GM12878 (cell line): ENCODE data around the gene MUC5AC. TPM values are rescaled to one million over a fixed set of nuclear protein-coding genes. Genes with fewer than 3 reads are reported as not detected.

Experiments used
- ATAC-seq: fragments of 200-7000 bp; cut with Tn5 transposase; 3 replicates; pipeline ENCODE4 v1.9.1; 2020; ENCODE audit warnings: mild to moderate bottlenecking, moderate library complexity
- BruUV-seq: library from RNA; stranded (reverse); fragments of 400-500 nt; replicated peaks from 2 replicates; lab custom pipeline; 2021; lab: Mats Ljungman, UMichigan
- CTCF ChIA-PET: fragments of 300-600 bp; sonication (Branson Sonifier 250); formaldehyde crosslinking; extraction: SDS; loops from one replicate; lab custom pipeline; 2021; ENCODE audit warnings: inconsistent platforms; lab: Yijun Ruan, JAX
- POLR2A ChIA-PET: fragments of 350-600 bp; formaldehyde crosslinking; extraction: SDS; loops from one replicate; lab custom pipeline; 2021; ENCODE audit warnings: inconsistent platforms; lab: Charles Lee
- RAD21 ChIA-PET: fragments of 300-600 bp; sonication (Branson Sonifier 250); formaldehyde crosslinking; loops from one replicate; lab custom pipeline; 2023; ENCODE audit warnings: antibody characterized with exemption; ENCODE audit not compliant: unreplicated experiment; lab: Charles Lee
- SMC1A ChIA-PET: fragments of 300-600 bp; sonication (Branson Sonifier 250); formaldehyde crosslinking; loops from one replicate; lab custom pipeline; 2023; ENCODE audit not compliant: unreplicated experiment, uncharacterized antibody; lab: Charles Lee
- DNase-seq: peaks from one replicate; pipeline ENCODE4 v3.0.0-alpha.2; 2011; ENCODE audit warnings: low read depth, low spot score
- FAIRE-seq: peaks from 3 replicates; lab custom pipeline; 2011; peaks lifted over from hg19 to GRCh38; lab: Jason Lieb, UNC
- H2AFZ ChIP-seq: 2 replicates; pipeline ENCODE4 v1.6.0; 2011; ENCODE audit warnings: low read depth, low read length, control low read depth; ENCODE audit not compliant: control insufficient read depth
- H3K27ac ChIP-seq: 2 replicates; pipeline ENCODE4 v1.5.1; 2011; ENCODE audit warnings: control low read depth; ENCODE audit not compliant: control insufficient read depth, insufficient read depth
- H3K27me3 ChIP-seq, 2 experiments: replicated peaks in 1 of 2; 2 replicates each; pipeline versions ENCODE4 v1.6.0 to v1.6.1; 2011; ENCODE audit warnings: low read length in 1 of 2; ENCODE audit not compliant: control insufficient read depth in 2 of 2, insufficient read depth in 2 of 2
- H3K36me3 ChIP-seq, 2 experiments: 2 replicates each; pipeline ENCODE4 v1.5.1; 2011; ENCODE audit warnings: low read length in 1 of 2; ENCODE audit not compliant: control insufficient read depth in 2 of 2, insufficient read depth in 2 of 2
- H3K4me1 ChIP-seq: 2 replicates; pipeline ENCODE4 v1.6.1; 2011; ENCODE audit warnings: mild to moderate bottlenecking, low read length, moderate library complexity, mixed read lengths; ENCODE audit not compliant: control insufficient read depth, insufficient read depth
- H3K4me2 ChIP-seq: 2 replicates; pipeline ENCODE4 v1.6.0; 2011; ENCODE audit warnings: control low read depth; ENCODE audit not compliant: control insufficient read depth, insufficient read depth
- H3K4me3 ChIP-seq: fragments of 200-600 bp; sonication (generic); 2 replicates; pipeline ENCODE4 v1.5.1; 2016
- H3K79me2 ChIP-seq: 2 replicates; pipeline ENCODE4 v1.6.0; 2011; ENCODE audit warnings: low read length; ENCODE audit not compliant: control insufficient read depth, insufficient read depth
- H3K9ac ChIP-seq: 2 replicates; pipeline ENCODE4 v1.8.0; 2011; ENCODE audit warnings: low read length, control low read depth, mixed read lengths; ENCODE audit not compliant: control insufficient read depth, insufficient read depth
- H3K9me3 ChIP-seq: replicated peaks from 3 replicates; pipeline ENCODE4 v1.5.1; 2011; ENCODE audit warnings: mild to moderate bottlenecking, low read length; ENCODE audit not compliant: control insufficient read depth, insufficient read depth
- H4K20me1 ChIP-seq: 2 replicates; pipeline ENCODE4 v1.6.0; 2011; ENCODE audit not compliant: control insufficient read depth, insufficient read depth
- CHD2 ChIP-seq: IDR thresholded peaks from 2 replicates; pipeline ENCODE4 v1.6.1; 2011; ENCODE audit warnings: low read depth, low read length, improper control_type of control experiment, borderline replicate concordance
- FOS ChIP-seq: IDR thresholded peaks from 3 replicates; pipeline ENCODE4 v1.6.1; 2011; ENCODE audit warnings: borderline replicate concordance; ENCODE audit not compliant: insufficient read length; ENCODE audit errors: extremely low read depth
- HDAC2 ChIP-seq: fragments of 200-600 bp; sonication (generic); IDR thresholded peaks from 2 replicates; pipeline ENCODE4 v1.6.1; 2017
- HDAC6 ChIP-seq: fragments of 200-600 bp; sonication (generic); IDR thresholded peaks from one replicate; pipeline ENCODE4 v1.8.0; 2017; ENCODE audit warnings: antibody characterized with exemption; ENCODE audit not compliant: unreplicated experiment
- MYB ChIP-seq: fragments of 150-350 bp; IDR thresholded peaks from 2 replicates; pipeline ENCODE4 v1.6.1; 2014; ENCODE audit warnings: mild to moderate bottlenecking, low read depth, low read length, borderline replicate concordance
- RUNX3 ChIP-seq: IDR thresholded peaks from 2 replicates; pipeline ENCODE4 v1.6.1; 2012; ENCODE audit warnings: low read length, inconsistent platforms
- SPI1 ChIP-seq: IDR thresholded peaks from 2 replicates; pipeline ENCODE4 v1.6.1; 2011; ENCODE audit warnings: low read depth, mild to moderate bottlenecking, low read length, moderate library complexity, borderline replicate concordance; ENCODE audit not compliant: insufficient read depth
- USF2 ChIP-seq: IDR thresholded peaks from 2 replicates; pipeline ENCODE4 v1.6.1; 2011; ENCODE audit warnings: low read depth, low read length, improper control_type of control experiment, borderline replicate concordance
- ZZZ3 ChIP-seq: IDR thresholded peaks from 2 replicates; pipeline ENCODE4 v1.6.1; 2011; ENCODE audit warnings: low read depth; ENCODE audit not compliant: control insufficient read depth, insufficient read length
- WGBS: methylation state at CpG from one replicate; pipeline ENCODE4 v1.1.6; 2016; ENCODE audit warnings: low lambda C conversion rate; ENCODE audit not compliant: insufficient replicate concordance, insufficient coverage; ENCODE audit errors: missing lambda C conversion rate; 5-methylcytosine and 5-hydroxymethylcytosine counted together
- in situ Hi-C: fragments of 300-500 bp; cut with MboI; formaldehyde crosslinking; loops from 9 replicates; pipeline ENCODE4 v1.14.3; 2018; ENCODE audit warnings: mixed read lengths
- intact Hi-C: fragments of 100-400 bp; cut with micrococcal nuclease; formaldehyde crosslinking; loops from one replicate; pipeline ENCODE4 v1.14.2; 2022; ENCODE audit not compliant: unreplicated experiment
- polyA plus RNA-seq, 11 experiments: library from polyadenylated mRNA; depleted of rRNA in 4 of 11; unstranded in 6 of 11; stranded (reverse) in 5 of 11; fragments of >200 nt; fragmentation: Nextera tagmentation in 4 of 11; fragmentation: Illumina TruSeq in 1 of 11; extraction: Ambion mirVana in 4 of 11; extraction: Trizol in 1 of 11; gene quantifications; 1 replicate in 1 of 11; 2 replicates in 10 of 11; pipeline versions ENCODE4 v1.2.1 to v1.2.3, GENCODE V29; 2011 to 2016; ENCODE audit warnings: inconsistent platforms in 2 of 11, missing spikeins in 2 of 11, low read depth in 1 of 11
- total RNA-seq, 4 experiments: library from RNA; depleted of rRNA in 3 of 4; stranded (reverse); fragments of >200 nt in 3 of 4; fragmentation: Illumina TruSeq in 1 of 4; extraction: Trizol in 1 of 4; gene quantifications; 2 replicates each; pipeline versions ENCODE4 v1.2.1 to v1.2.3, GENCODE V29; 2013 to 2021

The MUC5AC gene
- total and polyA plus RNA-seq, 10 of the 15 experiments (the other 5 are each of a cell fraction or from before 2014, with no cell fraction given): under 0.01 to 0.01 TPM; not detected in 8

GRCh38 chr11:1167751-1168231 is 10.0 kb downstream of the MUC5AC start:
- TF ChIP-seq SPI1: no peak
- no peak for TF ChIP-seq CHD2
- TF ChIP-seq RUNX3: no peak
- no peak for TF ChIP-seq HDAC6
- no peak for TF ChIP-seq FOS
- no peak for TF ChIP-seq USF2
- no peak for TF ChIP-seq HDAC2
- TF ChIP-seq MYB: no peak
- no peak for TF ChIP-seq ZZZ3
- ATAC-seq (no peak), FAIRE-seq (no peak), DNase-seq (no peak)
- Histone ChIP-seq H3K4me3 (no peak overlapping the region), H3K9ac (no peak overlapping the region), H3K4me1 (no peaks in the 10 kb centered on the region), H4K20me1 (no peaks in the 10 kb centered on the region), H3K36me3 (no peaks in the 10 kb centered on the region), H3K9me3 (no peaks in the 10 kb centered on the region; the same call in 2 of the 3 replicates), H3K27ac (no peak overlapping the region), H3K79me2 (no peaks in the 10 kb centered on the region), H3K27me3 (no peaks in the 10 kb centered on the region), H2AFZ (no peak overlapping the region), H3K4me2 (no peak overlapping the region)
- ChIA-PET RAD21 (no interaction called here), SMC1A (no interaction called here), POLR2A (no interaction called here), CTCF (no interaction called here)
- BruUV-seq: no TSS peak
- 39% methylated on average over 19 of the region's 19 CpGs for WGBS
- intact Hi-C loops (no loop called here), in situ Hi-C loops (no loop called here)
